Motor neuron (in vitro differentiated cells): Measurements from ENCODE around the gene ROCK2. TPM values are rescaled to one million over a fixed set of nuclear protein-coding genes. Genes with fewer than 3 reads are reported as not detected.
A peak's percentile ranks its signal among the peaks of the same experiment; 100 is the strongest.

Experiments
- ATAC-seq, 8 experiments: fragments of 200-7000 bp; cut with Tn5 transposase; replicated peaks in 6 of 8; 2 replicates each; pipeline ENCODE4 v1.8.0; 2021; ENCODE audit warnings: mild to moderate bottlenecking in 8 of 8, moderate library complexity in 8 of 8
- H3K27ac ChIP-seq, 2 donors: fragments of 250-450 bp; sonication (Bioruptor Pico); 2 replicates each; pipeline ENCODE4 v1.9.0; 2021; ENCODE audit warnings: antibody characterized with exemption in 2 of 2, mild to moderate bottlenecking in 2 of 2, moderate library complexity in 1 of 2
- H3K4me1 ChIP-seq, 2 donors: fragments of 250-450 bp; sonication (Bioruptor Pico); replicated peaks in 1 of 2; 2 replicates each; pipeline ENCODE4 v1.6.1; 2021; ENCODE audit warnings: antibody characterized with exemption in 2 of 2, mild to moderate bottlenecking in 2 of 2, moderate library complexity in 1 of 2
- H3K4me3 ChIP-seq, 5 donors: fragments of 250-450 bp; sonication (Bioruptor Pico); 2 replicates each; pipeline ENCODE4 v1.9.0; 2021; ENCODE audit warnings: antibody characterized with exemption in 5 of 5, mild to moderate bottlenecking in 5 of 5, moderate library complexity in 4 of 5
- WGBS, 10 experiments: fragments of 450-650 bp; shearing (Covaris generic); methylation state at CpG; one replicate each; pipeline ENCODE4 v1.0.0; 2022; 5-methylcytosine and 5-hydroxymethylcytosine counted together
- in situ Hi-C, 9 experiments: fragments of 400-800 bp; cut with MboI; loops; one replicate each; pipeline ENCODE4 v1.15.0; 2021; ENCODE audit warnings: low sequenced_read_pairs in 9 of 9, low pct_unique_long_range_greater_than_20kb in 2 of 9; ENCODE audit not compliant: unreplicated experiment in 9 of 9
- total RNA-seq, 8 experiments: library from RNA; unstranded; fragments of 300-600 nt; gene quantifications; 2 replicates each; pipeline versions ENCODE4 v1.2.3 to v1.2.4, GENCODE V29; 2022

ROCK2 gene
- total RNA-seq, 8 experiments from 2014 or later: 17.3 to 36.0 (median 22.4) TPM

- no peak for ATAC-seq
- Histone ChIP-seq H3K4me1 (no peaks in the 10 kb centered on the region), H3K4me3 (no peak overlapping the region), H3K27ac (no peak overlapping the region)
- in situ Hi-C loops: no loop called here
- 0 to 100% (median 87%) methylated on average over 1 to 7 of the region's 7 CpGs for WGBS, 10 experiments
These were observed 32.9 kb downstream of the ROCK2 start for GRCh38 chr2:11311543-11311942.

DNA sequence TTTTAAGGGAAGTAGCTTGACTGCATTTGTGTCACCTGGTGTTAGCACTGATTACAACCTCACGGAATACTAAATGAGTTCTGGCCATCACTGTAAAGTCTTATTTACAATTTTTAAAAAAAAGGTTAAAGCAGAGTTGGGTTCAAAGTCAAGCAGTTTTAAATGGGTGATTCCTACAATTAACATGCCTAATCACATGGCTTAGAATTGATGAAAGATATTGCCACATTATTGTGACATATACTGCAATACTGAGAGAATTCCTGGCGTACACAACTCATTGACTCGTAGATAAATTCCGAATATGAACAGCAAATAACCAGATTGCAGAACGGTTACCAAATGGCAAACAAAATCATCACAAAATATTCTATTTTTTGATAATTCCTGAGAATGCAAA lies 34.2 kb downstream of the ROCK2 start:
- ATAC-seq: no peak
- Histone ChIP-seq H3K27ac (no peak overlapping the region), H3K4me1 (no peaks in the 10 kb centered on the region), H3K4me3 (no peak overlapping the region)
- 27 to 100% (median 81%) methylated on average over 1 to 5 of the region's 5 CpGs; no CpG with 5 or more reads in 1 of the 10 experiments for WGBS, 10 experiments
- in situ Hi-C loops: no loop called here

DNA sequence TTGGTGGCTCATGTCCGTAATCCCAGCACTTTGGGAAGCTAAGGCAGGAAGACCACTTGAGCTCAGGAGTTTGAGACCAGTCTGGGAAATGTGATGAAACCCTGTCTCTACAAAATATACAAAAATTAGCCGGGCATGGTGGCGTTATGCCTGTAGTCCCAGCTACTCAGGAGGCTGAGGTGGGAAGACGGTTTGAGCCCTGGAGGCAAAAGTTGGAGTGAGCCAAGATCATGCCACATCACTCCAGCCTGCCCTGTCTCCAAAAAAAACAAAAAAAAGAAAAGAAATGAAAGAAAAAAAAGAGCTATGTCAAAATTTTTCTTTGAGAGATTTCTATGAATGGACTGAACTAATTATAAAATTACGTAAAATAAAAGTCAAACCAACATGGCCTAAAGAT lies 34.7 kb downstream of the ROCK2 start:
- ATAC-seq: no peak
- 73 to 98% (median 90%) methylated on average over 2 to 5 of the region's 5 CpGs; no CpG with 5 or more reads in 1 of the 10 experiments for WGBS, 10 experiments
- Histone ChIP-seq H3K4me1 (no peaks in the 10 kb centered on the region), H3K27ac (no peak overlapping the region), H3K4me3 (no peak overlapping the region)
- in situ Hi-C loops: no loop called here

DNA sequence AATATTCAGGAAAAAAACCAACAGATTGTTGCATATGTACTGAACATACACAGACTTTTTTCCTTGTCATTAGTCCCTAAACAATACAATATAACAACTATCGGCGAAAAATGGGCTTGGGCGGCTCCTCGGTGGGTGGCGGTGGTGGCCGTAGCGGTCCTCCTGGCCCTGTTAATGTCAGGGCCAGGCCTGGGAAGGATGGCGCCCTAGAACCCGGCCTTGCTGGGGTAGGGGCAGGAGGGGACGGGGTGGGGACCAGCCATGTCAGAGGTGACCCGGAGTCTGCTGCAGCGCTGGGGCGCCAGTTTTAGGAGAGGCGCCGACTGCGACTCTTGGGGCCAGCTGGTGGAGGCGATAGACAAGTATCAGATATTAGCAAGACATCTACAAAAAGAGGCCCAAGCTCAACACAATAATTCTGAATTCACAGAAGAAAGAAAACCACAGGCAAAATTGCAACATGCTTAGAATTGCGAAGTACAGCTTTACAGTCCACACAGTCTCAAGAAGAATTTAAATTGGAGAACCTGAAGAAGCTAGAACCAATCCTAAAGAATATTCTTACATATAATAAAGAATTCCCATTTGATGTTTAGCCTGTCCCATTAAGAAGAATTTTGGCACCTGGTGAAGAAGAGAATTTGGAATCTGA lies 36.5 kb downstream of the ROCK2 start:
- in situ Hi-C loops: no loop called here
- 100% methylated on average over 1 to 7 of the region's 18 CpGs; no CpG with 5 or more reads in 8 of the 10 experiments for WGBS, 10 experiments
- no peak overlapping the region for H3K27ac ChIP-seq
- ATAC-seq: no peak
- no peaks in the 10 kb centered on the region for H3K4me1 ChIP-seq
- no peak overlapping the region for H3K4me3 ChIP-seq

DNA sequence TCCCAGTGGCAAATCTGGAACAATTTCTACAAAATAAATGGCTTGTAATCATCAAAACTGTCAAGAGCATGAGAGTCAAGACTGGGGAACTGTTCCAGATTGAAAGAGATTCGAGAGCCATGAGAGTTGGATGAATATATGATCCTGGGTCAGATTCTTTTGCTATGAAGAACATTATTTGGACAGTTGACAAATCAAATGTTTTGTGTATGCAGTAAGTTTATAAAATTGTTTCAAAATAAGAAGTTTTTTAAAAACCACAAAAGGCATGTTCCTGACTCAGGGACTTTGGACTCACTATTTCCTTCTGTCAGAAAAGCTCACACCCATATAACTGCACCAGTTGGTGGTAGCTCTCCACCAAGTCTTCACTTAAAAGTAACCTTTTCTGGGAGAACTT lies 38.5 kb downstream of the ROCK2 start:
- in situ Hi-C loops: no loop called here
- Histone ChIP-seq H3K4me3 (no peak overlapping the region), H3K4me1 (no peaks in the 10 kb centered on the region), H3K27ac (no peak overlapping the region)
- peak in 2 of 8 experiments; percentile 21 to 57 for ATAC-seq
- WGBS, 10 experiments: 0 to 100% (median 100%) methylated on average over 1 of the region's 1 CpG; no CpG with 5 or more reads in 1 of the 10 experiments

GRCh38 chr2:11305338-11305737 lies 39.1 kb downstream of the ROCK2 start:
- in situ Hi-C loops: no loop called here
- no peaks in the 10 kb centered on the region for H3K4me1 ChIP-seq
- ATAC-seq: no peak
- no peak overlapping the region for H3K4me3 ChIP-seq
- H3K27ac ChIP-seq: no peak overlapping the region
- 75 to 100% (median 95%) methylated on average over 1 to 4 of the region's 4 CpGs; no CpG with 5 or more reads in 1 of the 10 experiments for WGBS, 10 experiments

DNA sequence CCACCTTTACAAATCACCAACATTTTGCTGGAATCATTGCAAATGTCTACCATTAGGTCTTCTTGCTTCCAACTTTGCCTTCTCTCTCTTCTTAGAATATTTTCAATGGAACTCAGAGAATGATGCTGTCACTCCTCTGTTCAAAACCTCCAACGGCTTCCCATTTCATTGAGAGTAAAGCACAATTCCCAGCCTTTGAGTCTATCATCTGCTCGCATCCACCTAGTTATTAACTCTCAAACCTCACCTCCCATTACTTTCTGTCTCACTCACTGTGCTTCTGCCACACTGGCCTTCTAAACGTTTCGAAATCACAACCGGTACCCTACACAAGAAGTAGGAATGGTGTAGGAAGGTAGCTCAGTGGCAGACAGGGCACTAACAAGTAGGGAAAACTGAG lies 40.0 kb downstream of the ROCK2 start:
- Histone ChIP-seq H3K27ac (no peak overlapping the region), H3K4me1 (no peaks in the 10 kb centered on the region), H3K4me3 (no peak overlapping the region)
- no peak for ATAC-seq
- 70 to 100% (median 93%) methylated on average over 2 to 5 of the region's 5 CpGs for WGBS, 10 experiments
- in situ Hi-C loops: no loop called here

GRCh38 chr2:11303290-11304013 lies 41.0 kb downstream of the ROCK2 start:
- H3K4me3 ChIP-seq: no peak overlapping the region
- in situ Hi-C loops: no loop called here
- WGBS, 10 experiments: 68 to 100% (median 92%) methylated on average over 1 to 5 of the region's 5 CpGs
- no peaks in the 10 kb centered on the region for H3K4me1 ChIP-seq
- no peak overlapping the region for H3K27ac ChIP-seq
- ATAC-seq: no peak

GRCh38 chr2:11299439-11299838 lies 45.0 kb downstream of the ROCK2 start:
- H3K4me3 ChIP-seq: no peak overlapping the region
- H3K4me1 ChIP-seq: no peaks in the 10 kb centered on the region
- no peak overlapping the region for H3K27ac ChIP-seq
- in situ Hi-C loops: no loop called here
- ATAC-seq: no peak
- WGBS, 10 experiments: 74 to 100% (median 90%) methylated on average over 3 to 6 of the region's 6 CpGs

GRCh38 chr2:11298592-11298991 lies 45.8 kb downstream of the ROCK2 start:
- in situ Hi-C loops: no loop called here
- Histone ChIP-seq H3K4me1 (no peaks in the 10 kb centered on the region), H3K4me3 (no peak overlapping the region), H3K27ac (no peak overlapping the region)
- no peak for ATAC-seq
- 17 to 100% (median 50%) methylated on average over 1 to 3 of the region's 3 CpGs; no CpG with 5 or more reads in 1 of the 10 experiments for WGBS, 10 experiments

GRCh38 chr2:11296401-11296800 lies 48.0 kb downstream of the ROCK2 start:
- no peak overlapping the region for H3K4me3 ChIP-seq
- no peak for ATAC-seq
- in situ Hi-C loops: no loop called here
- no peak overlapping the region for H3K27ac ChIP-seq
- 50 to 100% (median 90%) methylated on average over 1 to 2 of the region's 2 CpGs; no CpG with 5 or more reads in 2 of the 10 experiments for WGBS, 10 experiments
- H3K4me1 ChIP-seq: no peaks in the 10 kb centered on the region

- peak in 1 of 8 experiments; percentile 68 for ATAC-seq
- Histone ChIP-seq H3K27ac (no peak overlapping the region), H3K4me1 (peaks cover 0 to 2% of the 10 kb centered on the region in 2 donors), H3K4me3 (no peak overlapping the region)
- in situ Hi-C loops: no loop called here
- 67 to 100% (median 89%) methylated on average over 1 to 3 of the region's 3 CpGs; no CpG with 5 or more reads in 1 of the 10 experiments for WGBS, 10 experiments
These were observed 51.8 kb downstream of the ROCK2 start for GRCh38 chr2:11292464-11293255.

GRCh38 chr2:11290713-11291112 lies 53.7 kb downstream of the ROCK2 start:
- in situ Hi-C loops: no loop called here
- Histone ChIP-seq H3K27ac (no peak overlapping the region), H3K4me3 (no peak overlapping the region), H3K4me1 (peaks cover 0 to 2% of the 10 kb centered on the region in 2 donors)
- WGBS, 10 experiments: 60 to 100% (median 93%) methylated on average over 1 to 4 of the region's 4 CpGs
- ATAC-seq: no peak
